Sciatic nerve (tissue), 2 donors: ENCODE measurements around the gene PLS3. TPM values are rescaled to one million over a fixed set of nuclear protein-coding genes. Genes with fewer than 3 reads are reported as not detected.

Experiments used
- ATAC-seq: fragments of 200-7000 bp; cut with Tn5 transposase; one replicate; pipeline ENCODE4 v1.9.1; 2020; ENCODE audit warnings: mild to moderate bottlenecking, moderate library complexity
- DNase-seq: peaks from one replicate; pipeline ENCODE4 v3.0.0-alpha.2; 2020; ENCODE audit warnings: low spot score
- intact Hi-C: fragments of 100-400 bp; cut with DNase I; formaldehyde crosslinking; loops from one replicate; pipeline ENCODE4 v1.14.2; 2022
- total RNA-seq: library from RNA; stranded (reverse); fragmentation: NEBNext Ultra II Directional; extraction: Animal tissue kit (Norgen Biotek cat#: 25700); gene quantifications from one replicate; pipeline ENCODE4 v1.2.1, GENCODE V29; 2021
- donor health status: DM: no; HTN: no; CAD: no.
- donor health status: DM: no; HTN: no; CAD: no.

PLS3 gene
- total RNA-seq, 1 donor from 2014 or later = 127 TPM

DNA sequence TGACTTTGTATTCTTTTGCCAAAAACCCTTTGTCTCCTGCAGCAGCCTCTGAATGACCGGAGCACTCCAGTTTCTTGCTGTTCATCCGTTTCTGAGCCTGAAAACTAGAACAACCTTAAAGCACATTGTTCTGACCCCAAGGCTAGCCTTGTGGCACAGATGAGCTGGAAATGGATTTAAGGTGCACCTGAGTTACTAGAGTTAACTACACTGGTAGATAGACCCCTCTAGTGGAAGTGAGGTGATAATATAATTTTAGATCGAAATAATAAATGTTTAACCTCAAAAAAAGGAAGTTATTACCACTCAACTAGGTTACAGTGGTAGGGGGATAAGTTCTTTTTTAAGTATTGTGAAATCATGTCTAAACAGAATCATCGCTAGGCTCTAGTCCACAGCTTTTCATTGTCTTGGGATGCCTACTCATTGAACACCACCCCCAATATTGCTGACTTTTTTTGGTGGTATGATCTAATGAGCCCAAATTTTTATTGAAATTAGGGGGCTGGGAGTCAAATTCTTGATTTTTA is 2.7 kb downstream of the PLS3 start:
- no peak for DNase-seq
- intact Hi-C loops = no loop called here

DNA sequence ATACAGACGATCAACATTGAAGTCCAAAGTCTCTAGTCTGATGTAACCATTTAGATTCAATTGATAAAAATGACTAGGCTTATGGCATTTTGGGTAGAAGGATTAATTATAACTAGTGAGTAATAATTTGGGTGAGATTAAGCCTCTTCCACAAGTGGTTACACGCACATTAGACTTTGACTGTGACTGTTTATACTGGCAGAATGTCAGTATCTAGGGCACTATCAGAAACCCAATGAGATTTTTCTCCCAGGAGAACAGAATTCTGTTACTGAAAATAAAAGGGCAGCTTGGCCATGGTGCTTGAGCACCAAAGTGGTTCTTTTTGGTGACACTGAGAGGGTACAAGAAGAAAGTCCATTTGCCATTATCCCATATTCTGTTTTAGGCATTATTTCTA is 3.3 kb downstream of the PLS3 start:
- intact Hi-C loops = no loop called here
- DNase-seq (no peak), ATAC-seq (no peak)

More for the DNA sequence above, 2.7 kb downstream of the PLS3 start:
- no peak for ATAC-seq

DNA sequence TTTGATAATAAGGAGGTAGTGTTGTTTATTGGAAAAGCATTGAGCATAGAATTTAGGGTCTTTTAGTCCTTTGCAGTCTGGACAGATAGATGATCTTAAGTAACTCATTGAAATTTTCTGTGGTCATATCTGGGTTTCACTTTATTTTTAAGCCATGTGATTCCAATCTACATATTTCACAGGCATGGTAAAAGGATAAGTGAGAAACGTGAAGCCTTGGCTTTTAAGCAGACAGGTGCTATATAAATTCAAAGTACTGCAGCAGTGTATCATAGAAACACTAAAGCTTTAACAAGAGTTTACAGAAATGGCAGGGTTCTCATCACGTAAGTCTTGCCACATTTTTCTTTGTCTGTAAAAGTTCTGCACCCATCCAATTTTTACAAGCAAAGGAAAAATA is 4.9 kb downstream of the PLS3 start:
- intact Hi-C loops = no loop called here
- ATAC-seq = no peak
- DNase-seq = no peak

DNA sequence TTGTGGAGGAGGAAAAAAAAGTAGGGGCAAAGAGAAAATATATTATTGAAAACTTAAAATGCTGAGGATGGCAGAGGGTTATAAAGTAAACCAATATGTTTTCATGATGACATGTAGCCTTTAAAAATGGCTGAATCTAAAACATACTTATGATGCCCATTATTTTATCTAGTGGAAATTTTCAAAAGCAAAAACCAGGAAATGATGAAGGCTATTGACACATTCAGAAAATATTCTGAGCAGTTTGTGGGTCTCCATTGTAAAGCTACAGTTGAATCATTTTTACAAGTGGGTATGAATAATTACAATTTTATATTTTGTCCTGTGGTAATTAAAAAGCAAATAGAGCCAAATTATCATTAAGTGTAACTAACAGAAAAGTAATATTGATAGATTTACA is 10.7 kb downstream of the PLS3 start:
- intact Hi-C loops = no loop called here
- ATAC-seq (no peak), DNase-seq (no peak)

DNA sequence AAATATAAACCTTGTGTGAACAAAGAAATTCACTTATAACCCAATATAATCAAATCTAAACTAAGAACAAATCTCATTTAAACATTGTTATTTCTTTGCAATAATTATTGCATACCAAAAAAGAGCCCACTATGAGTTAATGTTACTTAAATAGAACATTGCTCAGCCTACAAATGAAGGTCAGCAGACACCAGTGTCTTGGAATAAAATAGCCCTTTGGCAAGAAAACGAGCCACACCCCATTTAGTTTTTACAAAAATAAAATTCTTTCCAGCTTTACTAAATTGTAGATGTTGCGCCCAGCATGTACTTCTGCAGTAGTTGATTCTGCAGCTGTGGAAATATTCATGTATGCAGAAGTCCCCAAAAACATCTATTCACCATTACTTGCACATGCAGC is 12.2 kb downstream of the PLS3 start:
- ATAC-seq (peak; percentile 69), DNase-seq (no peak)
- intact Hi-C loops = no loop called here

DNA sequence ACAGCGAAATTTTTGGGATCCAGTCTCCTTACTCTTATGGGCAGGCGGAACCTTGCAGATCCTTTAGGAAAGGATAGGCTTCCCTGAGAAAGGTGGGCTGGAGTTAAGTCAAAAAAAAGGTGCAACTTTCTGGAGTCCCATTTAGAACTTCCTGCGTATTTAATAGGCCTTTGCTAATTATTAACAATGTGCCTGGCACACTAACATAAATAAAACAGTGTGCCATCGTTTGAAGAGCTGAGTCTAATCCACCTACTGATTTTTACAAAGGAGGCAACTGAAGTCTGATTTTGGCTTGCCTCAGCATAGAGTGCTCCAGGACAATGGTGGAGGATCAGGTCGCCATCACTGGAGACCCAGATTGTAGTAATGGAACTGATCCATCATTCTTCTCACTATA is 15.7 kb downstream of the PLS3 start:
- no peak for DNase-seq
- ATAC-seq = no peak
- intact Hi-C loops = no loop called here

DNA sequence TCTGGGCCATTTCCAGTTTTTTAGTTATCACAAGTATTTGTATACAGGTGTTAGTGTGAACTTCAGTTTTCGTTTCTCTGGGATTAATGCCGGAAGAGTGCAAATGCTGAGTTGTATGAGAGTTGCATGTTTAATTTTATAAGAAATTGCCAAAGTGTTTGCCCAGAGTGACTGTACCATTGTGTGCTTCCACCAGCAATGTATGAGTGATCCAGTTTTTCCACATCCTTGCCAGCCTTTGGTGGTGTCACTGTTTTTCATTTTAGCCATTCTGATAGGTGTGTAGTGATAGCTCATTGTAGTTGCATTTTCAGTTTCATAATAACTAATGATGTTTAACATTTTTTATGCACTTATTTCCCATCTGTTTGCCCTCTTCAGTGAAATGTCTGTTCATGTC is 18.4 kb downstream of the PLS3 start:
- no peak for DNase-seq
- intact Hi-C loops = no loop called here
- ATAC-seq = no peak

DNA sequence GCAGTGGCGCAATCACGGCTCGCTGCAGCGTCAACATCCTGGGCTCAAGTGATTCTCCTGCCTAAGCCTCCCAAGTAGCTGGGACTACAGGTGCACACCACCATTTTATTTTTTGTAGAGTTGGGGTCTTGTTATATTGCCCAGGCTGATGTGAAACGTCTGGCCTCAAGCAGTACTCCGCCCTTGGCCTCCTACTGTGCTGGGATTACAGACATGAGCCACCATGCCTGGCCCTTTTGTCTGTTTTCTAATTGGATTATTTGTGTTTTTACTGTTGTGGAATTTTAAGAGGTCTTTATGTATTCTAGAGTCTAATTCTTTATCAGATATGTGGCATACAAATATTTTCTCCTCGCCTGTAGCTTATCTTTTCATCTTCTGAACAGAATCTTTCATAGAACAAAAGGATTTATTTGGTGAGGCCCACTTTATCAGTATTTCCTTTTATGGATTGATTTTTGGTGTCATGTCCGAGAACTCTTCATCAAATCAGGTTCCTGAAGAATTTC is 18.9 kb downstream of the PLS3 start:
- DNase-seq (no peak), ATAC-seq (no peak)
- intact Hi-C loops = loop anchor here (2.0 kb wide), 1 partner anchor 35 kb away; no protein-coding TSS in a partner anchor

DNA sequence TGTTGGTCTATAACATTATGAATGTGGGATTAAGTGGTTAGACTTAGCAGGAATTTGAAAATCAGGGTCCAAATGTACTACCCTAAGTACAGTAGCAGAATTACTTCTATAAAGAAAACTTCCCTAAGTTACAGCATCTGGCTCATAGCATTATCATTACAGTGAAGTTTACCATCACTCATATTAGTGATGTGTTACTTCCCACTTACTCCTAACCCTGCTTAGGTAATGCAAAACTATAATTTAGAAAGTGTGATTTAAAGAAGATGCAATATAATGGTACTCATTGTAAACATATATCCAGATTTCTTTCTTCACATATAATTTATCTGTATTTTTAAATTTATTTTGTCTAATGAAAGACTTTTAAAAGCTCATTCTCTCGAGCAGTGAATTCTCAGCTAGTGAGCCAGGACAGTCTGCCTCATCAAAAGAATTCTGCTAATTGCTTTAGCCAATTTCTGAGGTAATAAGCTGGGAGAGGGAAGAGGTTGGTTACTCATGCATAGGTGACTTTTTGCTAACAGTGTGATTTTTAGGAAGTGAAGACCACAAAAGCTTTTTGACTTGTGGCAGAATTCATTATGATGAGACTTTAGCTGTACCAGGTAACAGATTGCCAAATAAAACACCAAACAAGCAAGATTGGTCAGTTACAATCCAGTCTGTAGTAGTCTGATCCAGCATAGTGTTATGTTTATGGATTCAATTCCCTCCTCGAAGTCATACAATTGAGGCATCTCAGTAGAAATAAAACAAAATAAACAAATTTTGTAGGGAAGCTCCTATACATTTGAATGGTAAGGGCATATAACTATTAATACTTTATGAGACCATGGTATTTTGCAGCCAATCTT is 21.0 kb downstream of the PLS3 start:
- intact Hi-C loops = loop anchor here (2.0 kb wide), 1 partner anchor 37 kb away; no protein-coding TSS in a partner anchor
- ATAC-seq = peak; percentile 70
- no peak for DNase-seq

DNA sequence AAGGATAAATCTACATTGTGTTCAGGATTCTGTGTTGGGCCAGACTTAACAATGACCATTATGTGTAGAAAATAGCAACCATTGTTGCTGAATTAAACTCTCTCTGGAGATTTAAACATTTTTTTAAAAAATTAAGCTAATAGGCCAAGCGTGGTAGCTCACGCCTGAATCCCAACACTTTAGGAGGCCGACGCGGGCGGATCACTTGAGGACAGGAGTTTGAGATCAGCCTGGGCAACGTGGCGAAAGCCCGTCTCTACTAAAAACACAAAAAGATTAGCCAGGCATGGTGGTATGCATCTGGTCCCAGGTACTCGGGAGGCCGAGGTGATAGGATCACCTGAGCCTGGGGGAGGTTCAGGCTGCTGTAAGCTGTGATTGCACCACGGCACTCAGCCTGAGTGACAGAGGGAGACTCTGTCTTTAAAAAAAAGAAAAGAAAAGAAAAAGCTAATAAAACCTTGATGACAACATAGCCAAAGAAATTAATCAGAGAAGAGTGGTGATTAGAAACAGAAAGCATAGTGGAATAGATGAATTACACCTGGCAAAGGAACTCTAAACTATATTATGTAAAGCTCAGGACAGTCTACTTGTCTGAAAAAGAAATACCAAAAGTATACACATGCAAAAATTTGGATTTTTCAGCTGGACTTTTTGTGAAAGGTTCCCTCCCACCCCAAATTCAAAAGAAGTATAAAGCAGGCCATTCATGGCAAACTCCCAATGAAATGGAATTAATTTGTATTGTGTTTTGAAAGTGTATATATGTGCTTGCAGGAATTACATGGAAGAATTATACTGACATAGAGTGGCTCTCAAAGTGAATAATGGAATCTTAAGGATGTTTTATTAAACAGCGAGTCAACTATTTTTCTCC is 21.9 kb downstream of the PLS3 start:
- ATAC-seq = peak; percentile 46

DNA sequence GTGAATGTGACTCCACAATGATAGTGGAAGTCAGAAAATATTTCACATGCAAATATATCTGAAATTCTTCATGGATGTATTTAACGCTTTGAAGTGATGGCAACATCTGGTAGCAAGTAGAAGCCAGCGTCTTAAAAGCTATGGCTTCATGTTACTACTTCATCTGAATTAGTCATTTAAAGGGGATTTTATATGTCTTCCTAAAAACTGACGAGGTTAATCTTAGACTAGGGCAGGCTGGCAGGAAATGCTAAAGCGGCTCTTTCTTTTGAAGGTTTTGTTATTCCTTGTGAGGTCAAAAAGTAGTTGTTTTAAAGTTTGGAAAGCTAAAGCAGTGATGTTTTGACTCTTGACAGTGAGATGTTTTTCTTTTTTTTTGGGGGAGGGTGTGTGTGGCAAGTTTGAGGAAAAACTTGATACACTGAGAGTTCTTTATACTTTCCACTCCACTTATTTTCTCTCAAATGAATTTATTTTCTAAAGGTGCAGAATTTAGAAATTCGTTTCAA is 22.6 kb downstream of the PLS3 start:
- DNase-seq = no peak
- intact Hi-C loops = no loop called here
- ATAC-seq = no peak

More for the DNA sequence above, 21.9 kb downstream of the PLS3 start:
- intact Hi-C loops = no loop called here
- no peak for DNase-seq

DNA sequence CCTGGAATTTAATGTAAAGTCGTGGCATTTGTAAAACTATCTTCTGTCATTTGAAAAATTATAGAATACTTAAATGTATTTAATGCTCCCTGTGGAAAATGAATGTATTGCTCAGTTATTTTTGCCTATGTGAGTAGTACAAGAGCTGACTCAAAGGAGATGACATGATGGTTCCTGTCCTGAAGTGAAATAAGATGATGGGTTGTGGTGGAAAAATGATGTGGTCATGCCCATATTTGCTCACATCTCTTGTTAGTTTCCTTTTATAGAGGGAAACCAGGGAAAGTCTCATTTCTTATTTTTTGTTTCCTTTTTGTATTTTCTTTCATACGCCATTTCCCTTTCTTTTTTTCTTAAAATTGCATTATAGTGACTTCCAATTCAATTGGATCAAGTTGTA is 23.7 kb downstream of the PLS3 start:
- ATAC-seq = peak; percentile 53
- intact Hi-C loops = no loop called here
- DNase-seq = no peak

DNA sequence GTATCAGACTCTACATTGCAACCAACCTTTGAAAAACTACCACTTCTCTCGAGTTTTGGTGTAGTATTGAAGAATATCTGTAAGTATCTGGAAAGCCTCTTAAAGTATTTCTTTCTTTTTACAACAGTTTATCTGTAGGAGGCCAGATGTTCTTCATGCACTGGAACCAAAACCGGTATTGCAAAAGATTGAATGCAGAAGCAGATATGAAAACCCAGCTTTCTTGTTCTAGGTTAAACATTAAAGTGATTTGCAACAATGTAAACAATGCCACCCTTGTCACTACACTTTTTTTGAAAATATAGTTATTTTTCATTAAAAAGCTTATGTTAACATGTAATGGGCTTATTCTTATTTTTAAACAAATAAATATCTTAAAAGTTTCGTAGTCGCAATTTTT is 27.2 kb downstream of the PLS3 start:
- DNase-seq = no peak
- ATAC-seq = no peak
- intact Hi-C loops = no loop called here

DNA sequence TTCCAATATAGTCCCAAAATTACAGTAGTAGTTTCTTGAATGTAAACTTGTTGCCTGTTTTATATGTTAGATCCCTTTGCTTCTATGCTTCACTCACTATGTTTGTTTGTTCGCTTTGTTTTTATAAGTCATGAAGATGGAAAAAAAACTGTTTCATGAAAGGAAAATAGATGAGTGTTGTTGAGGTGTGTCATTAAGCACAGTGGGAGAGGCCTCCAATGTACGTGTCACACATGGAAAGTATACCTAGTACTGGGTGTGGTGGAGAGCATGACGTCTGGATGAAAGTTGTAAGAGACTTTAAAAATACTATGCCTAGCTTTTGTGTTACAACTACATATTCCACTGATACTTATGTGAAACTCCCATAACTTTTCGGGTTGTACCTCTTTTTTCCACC is 28.4 kb downstream of the PLS3 start:
- ATAC-seq (no peak), DNase-seq (no peak)
- intact Hi-C loops = no loop called here

DNA sequence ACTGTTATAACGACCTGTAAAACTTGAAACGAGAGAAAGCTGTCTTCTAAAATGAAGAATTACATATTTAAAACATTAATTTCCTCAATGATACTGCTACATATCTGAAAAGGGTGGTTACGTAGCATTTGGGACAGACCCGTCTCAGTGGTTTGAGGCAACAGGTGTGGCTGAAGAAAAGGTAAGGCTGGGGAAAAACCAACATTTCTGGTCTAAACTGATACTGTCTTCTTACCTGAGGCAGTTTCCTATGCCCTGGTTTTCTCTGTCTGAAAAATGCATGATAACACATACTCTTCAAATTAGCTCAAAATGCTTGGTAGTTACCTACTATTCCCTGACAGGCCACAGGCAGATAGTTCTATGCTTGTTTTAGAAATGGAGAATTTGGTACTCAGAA is 30.4 kb downstream of the PLS3 start:
- ATAC-seq = no peak
- intact Hi-C loops = no loop called here
- DNase-seq = no peak

DNA sequence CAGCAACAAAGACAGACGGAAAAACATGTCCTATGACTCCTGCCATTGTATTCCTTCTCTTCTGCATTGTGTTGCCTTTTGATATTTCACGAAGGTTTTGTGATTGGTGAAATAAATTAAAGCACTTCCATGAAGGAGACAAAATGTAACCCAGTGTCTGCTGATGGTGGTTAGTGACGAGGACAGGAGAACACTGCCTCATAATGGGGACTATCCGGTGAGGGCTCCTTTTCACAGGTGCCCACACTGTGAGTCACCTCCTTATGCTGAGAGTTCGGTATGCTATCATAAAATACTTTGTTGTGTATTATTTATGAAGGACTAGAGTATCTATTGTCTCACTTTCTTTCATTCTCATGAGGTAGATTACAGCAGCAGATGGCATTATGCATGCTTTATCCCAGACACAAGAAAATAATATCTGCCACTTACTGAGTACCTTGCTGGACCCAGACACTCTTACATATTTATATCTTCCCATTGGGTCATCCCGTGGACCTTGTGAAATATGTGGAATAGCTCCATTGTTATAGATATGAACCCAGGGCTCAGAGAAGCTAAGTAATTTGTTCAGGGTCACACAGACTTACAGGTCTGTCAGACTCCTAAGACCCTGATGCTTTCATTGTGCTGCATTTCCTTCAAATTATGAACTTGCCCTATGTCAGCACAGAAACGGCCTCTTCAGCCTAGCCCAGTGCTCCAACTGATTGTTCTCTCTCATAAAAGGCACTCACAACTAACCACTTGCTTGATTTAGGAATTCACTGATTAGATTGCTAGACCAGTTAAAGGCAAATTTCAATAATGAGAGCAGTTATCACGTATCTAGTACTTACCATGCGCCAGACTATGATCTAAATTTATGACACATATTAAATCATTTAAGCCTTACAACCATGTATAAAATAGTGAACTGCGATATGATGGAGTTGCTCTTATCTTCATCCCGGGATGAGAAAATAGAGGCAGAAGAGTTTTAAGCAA is 31.2 kb downstream of the PLS3 start:
- intact Hi-C loops = no loop called here
- ATAC-seq (no peak), DNase-seq (no peak)

DNA sequence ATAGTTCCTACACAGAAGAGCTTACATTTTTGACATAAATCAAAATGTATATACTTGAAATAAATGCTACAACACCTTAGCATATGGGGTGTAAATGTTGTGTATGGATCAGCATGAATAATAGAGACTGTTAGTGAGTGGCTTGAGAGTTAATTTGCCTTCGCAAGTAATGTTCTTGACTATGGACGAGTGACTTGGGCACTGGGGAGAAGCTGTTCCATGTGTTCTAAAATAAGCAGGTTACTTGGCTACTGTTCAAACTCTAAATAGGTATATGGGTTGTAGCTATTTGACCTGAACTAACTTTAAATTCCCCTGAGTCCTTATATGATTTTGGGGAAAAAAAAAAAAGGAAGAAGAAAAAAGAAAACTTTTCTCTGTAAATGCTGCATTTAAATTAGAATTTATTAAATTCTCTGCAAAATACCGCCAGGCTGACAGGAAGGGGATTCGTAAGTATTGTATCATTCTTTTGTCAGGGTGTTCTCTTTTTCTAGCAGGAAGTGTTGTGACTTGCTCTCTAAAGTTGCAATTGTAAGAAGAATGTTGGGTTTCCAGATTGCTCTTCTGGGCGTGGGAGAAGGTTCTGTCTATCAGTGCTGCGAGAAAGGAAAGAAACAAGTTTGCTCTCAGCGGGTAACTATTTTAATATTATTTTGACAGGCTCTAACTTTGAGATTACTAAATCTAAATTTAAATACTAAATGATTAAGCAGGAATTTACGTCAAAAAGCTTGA is 32.2 kb downstream of the PLS3 start:
- ATAC-seq = no peak
- no peak for DNase-seq
- intact Hi-C loops = no loop called here

DNA sequence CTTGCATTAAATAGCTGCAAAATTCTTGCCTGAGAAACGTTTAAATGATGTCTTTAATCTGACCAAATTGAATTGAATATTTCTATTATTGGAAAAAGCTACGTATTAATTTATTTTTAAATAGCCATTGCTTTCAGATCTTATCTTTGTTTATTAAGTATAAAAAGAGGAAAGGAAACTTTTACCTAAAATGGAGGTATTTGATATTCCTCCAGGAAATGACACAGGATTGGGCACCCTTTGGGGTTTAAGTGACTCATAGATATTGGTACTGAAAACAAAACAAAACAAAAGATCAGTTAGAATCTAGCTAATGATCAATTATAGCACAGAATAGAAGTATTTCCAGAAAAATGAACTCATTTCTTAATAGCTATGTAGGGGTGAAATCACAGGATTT is 34.1 kb downstream of the PLS3 start:
- ATAC-seq (no peak), DNase-seq (no peak)
- intact Hi-C loops = no loop called here
